22Rv1 (cell line): Measurements from ENCODE around the gene MYL5.

Source experiments
- CTCF ChIP-seq: fragments of 450-650 bp; IDR thresholded peaks from 2 replicates; pipeline ENCODE4 v1.5.1; 2017; ENCODE audit warnings: mild to moderate bottlenecking
- ZFX ChIP-seq: fragments of 450-650 bp; IDR thresholded peaks from 2 replicates; pipeline ENCODE4 v1.6.1; 2017; ENCODE audit warnings: antibody characterized with exemption, borderline replicate concordance

- TF ChIP-seq CTCF, result no peak
- no peak for TF ChIP-seq ZFX
Observed at GRCh38 chr4:692771-693554, 18.6 kb downstream of the MYL5 start.
